ENCODE results near the gene PGM2. TPM values are rescaled to one million over a fixed set of nuclear protein-coding genes. Genes with fewer than 3 reads are reported as not detected.

Gene PGM2
- polyA plus RNA-seq, 1 of the 3 experiments (the other 2 are of a cell fraction) = 12.7 TPM

DNA sequence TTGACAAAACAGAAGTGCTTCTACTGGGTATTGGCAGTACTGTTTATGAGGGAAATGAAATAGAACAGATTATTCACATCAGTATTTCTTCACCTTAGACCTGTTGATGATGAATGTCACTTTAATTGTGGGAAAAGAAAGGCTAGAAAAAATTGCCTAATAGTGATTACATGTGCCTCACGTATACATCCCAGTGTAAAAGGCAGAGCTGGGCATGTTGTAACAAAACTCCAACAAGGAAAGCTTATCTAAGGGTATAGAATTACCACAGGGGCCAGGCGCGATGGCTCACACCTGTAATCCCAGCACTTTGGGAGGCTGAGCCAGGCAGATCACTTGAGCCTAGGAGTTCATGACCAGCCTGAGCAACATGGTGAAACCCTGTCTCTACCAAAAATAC is 4.2 kb downstream of the PGM2 start:
- Histone ChIP-seq H4K20me1 (ENCODE audit: insufficient read depth) (no peaks in the 10 kb centered on the region), H3K4me3 (ENCODE audit: low read depth in 2 of 2, low read length in 1 of 2) (no peak overlapping the region), H3K4me2 (no peak overlapping the region), H3K9ac (no peak overlapping the region), H3K27ac (ENCODE audit: low read depth in 2 of 2, low read length in 1 of 2) (no peak overlapping the region), H3K4me1 (ENCODE audit: control insufficient read depth in 1 of 2, insufficient read depth in 2 of 2, low read depth in 1 of 2, low read length in 1 of 2) (peaks cover 5 to 11% of the 10 kb centered on the region in 2 experiments; a peak in 3 of 4 replicates), H3F3A (replicated peaks; ENCODE audit: insufficient read depth) (no peaks in the 10 kb centered on the region), H2AFZ (ENCODE audit: low read depth) (no peak overlapping the region), H3K27me3 (ENCODE audit: insufficient read depth) (no peaks in the 10 kb centered on the region), H3K9me3 (no peaks in the 10 kb centered on the region), H3K79me2 (ENCODE audit: insufficient read depth) (peaks cover 23% of the 10 kb centered on the region; the same call in 1 of the 2 replicates), H3K9me2 (no peaks in the 10 kb centered on the region), H3K36me3 (replicated peaks in 1 of 2; ENCODE audit: control insufficient read depth in 1 of 2, insufficient read depth in 2 of 2, low read length in 1 of 2) (peaks cover 34 to 36% of the 10 kb centered on the region in 2 experiments)
- no peak for TF ChIP-seq FOXM1 (IDR thresholded peaks at IDR 0.05; ENCODE audit: low read depth)
- TF ChIP-seq JUND (IDR thresholded peaks at IDR 0.05) = no peak
- no peak for TF ChIP-seq EZH2phosphoT487 (IDR thresholded peaks at IDR 0.05; ENCODE audit: borderline replicate concordance, low read depth)
- no peak for TF ChIP-seq TEAD4 (IDR thresholded peaks at IDR 0.05; ENCODE audit: borderline replicate concordance, insufficient read depth)
- no peak for TF ChIP-seq POLR2AphosphoS5 (IDR thresholded peaks at IDR 0.05; ENCODE audit: low read depth, low read length)
- TF ChIP-seq, protein P1, sequence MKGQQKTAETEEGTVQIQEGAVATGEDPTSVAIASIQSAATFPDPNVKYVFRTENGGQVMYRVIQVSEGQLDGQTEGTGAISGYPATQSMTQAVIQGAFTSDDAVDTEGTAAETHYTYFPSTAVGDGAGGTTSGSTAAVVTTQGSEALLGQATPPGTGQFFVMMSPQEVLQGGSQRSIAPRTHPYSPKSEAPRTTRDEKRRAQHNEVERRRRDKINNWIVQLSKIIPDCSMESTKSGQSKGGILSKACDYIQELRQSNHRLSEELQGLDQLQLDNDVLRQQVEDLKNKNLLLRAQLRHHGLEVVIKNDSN (IDR thresholded peaks at IDR 0.05; ENCODE audit: borderline replicate concordance, low read depth) = no peak
- TF ChIP-seq PBX3 (IDR thresholded peaks at IDR 0.05) = no peak
- no peak for TF ChIP-seq FOXJ3 (CRISPR knock-in tag; IDR thresholded peaks at IDR 0.05)
- TF ChIP-seq, protein P2, sequence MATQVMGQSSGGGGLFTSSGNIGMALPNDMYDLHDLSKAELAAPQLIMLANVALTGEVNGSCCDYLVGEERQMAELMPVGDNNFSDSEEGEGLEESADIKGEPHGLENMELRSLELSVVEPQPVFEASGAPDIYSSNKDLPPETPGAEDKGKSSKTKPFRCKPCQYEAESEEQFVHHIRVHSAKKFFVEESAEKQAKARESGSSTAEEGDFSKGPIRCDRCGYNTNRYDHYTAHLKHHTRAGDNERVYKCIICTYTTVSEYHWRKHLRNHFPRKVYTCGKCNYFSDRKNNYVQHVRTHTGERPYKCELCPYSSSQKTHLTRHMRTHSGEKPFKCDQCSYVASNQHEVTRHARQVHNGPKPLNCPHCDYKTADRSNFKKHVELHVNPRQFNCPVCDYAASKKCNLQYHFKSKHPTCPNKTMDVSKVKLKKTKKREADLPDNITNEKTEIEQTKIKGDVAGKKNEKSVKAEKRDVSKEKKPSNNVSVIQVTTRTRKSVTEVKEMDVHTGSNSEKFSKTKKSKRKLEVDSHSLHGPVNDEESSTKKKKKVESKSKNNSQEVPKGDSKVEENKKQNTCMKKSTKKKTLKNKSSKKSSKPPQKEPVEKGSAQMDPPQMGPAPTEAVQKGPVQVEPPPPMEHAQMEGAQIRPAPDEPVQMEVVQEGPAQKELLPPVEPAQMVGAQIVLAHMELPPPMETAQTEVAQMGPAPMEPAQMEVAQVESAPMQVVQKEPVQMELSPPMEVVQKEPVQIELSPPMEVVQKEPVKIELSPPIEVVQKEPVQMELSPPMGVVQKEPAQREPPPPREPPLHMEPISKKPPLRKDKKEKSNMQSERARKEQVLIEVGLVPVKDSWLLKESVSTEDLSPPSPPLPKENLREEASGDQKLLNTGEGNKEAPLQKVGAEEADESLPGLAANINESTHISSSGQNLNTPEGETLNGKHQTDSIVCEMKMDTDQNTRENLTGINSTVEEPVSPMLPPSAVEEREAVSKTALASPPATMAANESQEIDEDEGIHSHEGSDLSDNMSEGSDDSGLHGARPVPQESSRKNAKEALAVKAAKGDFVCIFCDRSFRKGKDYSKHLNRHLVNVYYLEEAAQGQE (IDR thresholded peaks at IDR 0.05; ENCODE audit: low read depth, low read length) = no peak
- TF ChIP-seq TCF12 (IDR thresholded peaks at IDR 0.05) = no peak
- TF ChIP-seq GATA2 (CRISPR knock-in tag; IDR thresholded peaks at IDR 0.05) = no peak
- no peak for TF ChIP-seq NFIC (IDR thresholded peaks at IDR 0.05; ENCODE audit: borderline replicate concordance)
- TF ChIP-seq FOSL2 (IDR thresholded peaks at IDR 0.05; ENCODE audit: borderline replicate concordance, low read depth) = no peak
- no peak for TF ChIP-seq GABPA (IDR thresholded peaks at IDR 0.05; ENCODE audit: low read depth)
- no peak for TF ChIP-seq RCOR1 (IDR thresholded peaks at IDR 0.05; ENCODE audit: low read length)
- DNase-seq = no peak
- POLR2A ChIA-PET = no interaction called here
- CTCF ChIA-PET = interaction anchor here (1.1 kb wide), 1 partner anchor 27 kb away, joined by 3 read pairs; no protein-coding TSS in a partner anchor
- WGBS (ENCODE audit: low lambda C conversion rate) = 97% methylated on average over 3 of the region's 3 CpGs

Data from SK-N-SH (cell line).